HG03095 (cell line): ENCODE measurements around the gene MUC5B.

Experiments used
- ATAC-seq: cut with Tn5 transposase; IDR thresholded peaks from one replicate; pipeline ENCODE4 v1.9.1; 2021; ENCODE audit warnings: moderate library complexity; ENCODE audit not compliant: unreplicated experiment

Gene MUC5B

DNA sequence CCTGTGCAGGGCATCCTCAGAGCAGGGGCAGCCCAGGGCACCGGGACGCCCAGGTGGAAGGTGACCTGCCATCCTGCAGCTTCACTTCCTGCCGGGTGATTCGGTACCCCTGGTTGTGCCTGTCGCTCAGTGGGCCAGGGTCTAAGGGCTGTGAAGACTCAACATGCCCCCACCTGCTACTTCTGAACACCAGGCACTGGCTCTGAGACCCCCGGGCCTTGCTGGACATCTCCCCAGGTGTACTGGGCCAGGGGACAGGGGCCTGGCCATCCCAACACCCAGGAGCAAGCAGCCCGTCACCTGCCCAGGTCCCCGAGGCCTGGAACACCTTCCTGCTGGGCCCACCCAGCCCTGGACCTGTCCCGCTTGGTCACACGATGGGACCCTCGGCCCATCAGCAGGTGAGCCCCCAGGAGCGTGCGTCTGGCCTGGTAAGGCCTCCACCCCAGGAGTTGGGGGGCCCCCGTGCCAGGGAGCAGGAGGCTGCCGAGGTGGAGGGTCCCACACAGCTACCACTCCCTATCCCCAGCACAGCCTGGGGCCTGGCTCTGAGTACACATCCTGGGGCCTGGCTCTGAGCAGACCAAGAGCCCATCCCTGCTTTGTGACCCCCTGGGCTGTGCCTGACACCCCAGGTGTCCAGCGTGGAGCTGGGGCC, 3.9 kb upstream of the MUC5B start:
- no peak for ATAC-seq

DNA sequence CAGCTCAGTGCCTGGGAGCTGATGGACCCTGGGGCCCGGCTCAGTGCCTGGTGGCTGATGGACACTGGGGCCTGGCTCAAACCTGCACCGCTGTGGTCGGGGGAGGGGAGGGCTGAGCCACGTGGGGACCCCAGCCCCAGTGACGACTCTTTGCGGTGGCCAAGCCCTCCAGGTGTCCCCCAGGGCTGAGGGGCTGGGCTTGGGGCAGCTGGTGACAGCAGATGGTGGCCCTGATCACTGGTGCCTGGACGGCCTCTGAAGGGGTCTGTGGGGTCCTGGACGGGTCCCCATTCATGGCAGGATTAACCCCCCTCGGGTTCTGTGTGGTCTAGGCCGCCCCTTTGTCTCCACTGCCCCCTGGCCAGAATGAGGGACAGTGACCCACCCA, 3.4 kb upstream of the MUC5B start:
- ATAC-seq, result no peak

DNA sequence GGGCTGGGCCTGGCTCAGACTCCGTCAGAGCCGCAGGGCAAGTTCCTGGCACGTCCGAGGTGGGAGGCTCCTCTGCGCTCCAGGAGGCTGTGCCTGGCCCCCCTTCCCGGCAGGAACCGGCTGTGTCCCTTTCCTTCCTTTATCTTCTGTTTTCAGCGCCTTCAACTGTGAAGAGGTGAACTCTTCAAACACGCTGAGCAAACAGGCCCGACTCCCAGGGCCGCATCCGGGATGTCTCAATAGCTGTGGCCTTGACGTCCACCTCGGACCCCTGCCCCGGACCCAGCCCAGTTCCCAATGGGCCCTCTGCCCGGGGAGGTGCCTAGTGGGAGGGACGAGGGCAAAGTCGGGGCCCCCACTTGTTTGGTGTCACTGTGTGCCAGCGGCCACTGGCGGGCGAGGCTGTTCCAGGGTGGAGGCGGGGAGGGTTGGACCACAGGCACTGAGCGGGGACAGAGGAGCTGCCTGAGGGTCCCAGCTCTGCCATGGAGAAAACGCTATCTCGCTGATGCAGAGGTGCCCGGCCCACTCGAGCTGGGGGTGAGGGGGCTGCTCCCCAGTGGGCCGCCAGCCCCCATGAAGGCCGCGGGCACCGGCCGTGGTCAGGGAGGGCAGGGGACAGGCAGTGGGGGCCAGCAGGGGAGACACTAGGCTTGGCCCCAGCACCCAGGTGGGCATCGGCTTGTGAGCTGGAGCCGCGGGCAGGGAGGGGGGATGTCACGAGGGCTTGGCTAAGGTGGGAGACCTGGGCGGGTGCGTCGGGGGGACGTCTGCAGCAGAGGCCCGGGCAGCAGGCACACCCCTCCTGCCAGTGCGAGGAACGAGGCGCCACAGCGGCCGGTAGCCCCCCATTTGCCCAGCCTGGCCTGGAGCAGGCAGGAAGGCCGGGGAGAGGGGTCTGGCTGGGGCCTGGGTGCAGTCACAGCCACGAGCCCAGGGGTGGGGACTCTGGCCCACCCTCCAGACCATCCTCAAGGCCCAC, 2.7 kb upstream of the MUC5B start:
- ATAC-seq, result no peak

DNA sequence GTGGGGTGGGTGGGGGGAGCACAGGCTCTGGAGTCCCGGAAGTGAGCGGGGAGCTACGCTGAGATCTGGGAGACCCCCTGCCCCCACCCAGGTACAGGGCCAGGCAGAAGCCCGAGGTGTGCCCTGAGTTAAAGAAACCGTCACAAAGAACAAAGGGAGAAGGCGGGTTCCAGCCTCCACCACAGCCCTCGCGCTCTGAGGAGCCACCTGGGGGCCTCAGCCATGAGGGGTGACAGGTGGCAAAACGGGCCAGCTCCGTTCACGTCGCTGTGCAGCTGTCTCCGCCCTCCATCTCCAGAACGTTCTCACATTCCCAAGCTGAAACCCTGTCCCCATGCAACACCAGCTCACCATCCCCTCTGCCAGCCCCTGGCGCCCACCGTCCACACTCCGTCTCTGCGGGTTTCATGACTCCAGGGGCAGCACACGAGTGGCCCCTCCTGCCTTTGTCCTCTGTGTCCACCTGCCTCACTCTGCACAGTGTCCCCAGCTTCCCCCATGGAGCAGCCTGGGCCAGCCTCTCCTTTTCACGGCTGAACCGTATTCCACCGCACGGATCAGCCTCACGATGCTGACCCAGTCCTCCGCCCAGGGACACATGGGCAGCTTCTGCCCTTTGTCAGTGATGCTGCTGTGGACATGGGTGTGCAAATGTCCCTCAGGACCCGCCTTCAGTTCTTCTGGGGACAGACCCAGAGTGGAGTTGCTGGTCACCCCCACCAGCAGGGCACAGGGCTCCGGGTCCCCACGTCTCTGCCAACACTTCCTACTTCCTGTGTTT, 1.7 kb upstream of the MUC5B start:
- ATAC-seq, result no peak

DNA sequence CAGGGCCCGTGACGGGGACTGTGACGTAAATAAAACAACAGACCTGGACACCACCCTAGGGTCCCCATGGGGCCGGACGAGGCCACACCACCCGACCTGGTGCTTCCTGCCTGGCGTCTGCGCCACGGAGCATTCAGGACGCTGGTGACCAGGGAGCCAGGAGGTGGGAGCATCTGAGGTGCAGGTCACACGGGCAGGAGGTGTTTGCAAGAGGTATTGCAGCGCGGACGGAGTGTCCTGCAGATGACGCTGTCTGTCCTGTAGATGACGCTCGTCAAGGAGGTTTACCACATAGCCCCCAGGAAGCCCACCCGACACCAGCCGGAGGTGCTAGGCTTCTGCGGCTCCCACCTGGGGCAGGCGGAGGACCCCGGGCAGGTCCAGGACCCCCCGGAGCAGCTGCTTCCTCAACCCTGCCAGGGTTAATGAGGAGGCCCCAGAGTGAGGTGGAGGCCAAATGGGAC, 986 bp upstream of the MUC5B start:
- no peak for ATAC-seq

DNA sequence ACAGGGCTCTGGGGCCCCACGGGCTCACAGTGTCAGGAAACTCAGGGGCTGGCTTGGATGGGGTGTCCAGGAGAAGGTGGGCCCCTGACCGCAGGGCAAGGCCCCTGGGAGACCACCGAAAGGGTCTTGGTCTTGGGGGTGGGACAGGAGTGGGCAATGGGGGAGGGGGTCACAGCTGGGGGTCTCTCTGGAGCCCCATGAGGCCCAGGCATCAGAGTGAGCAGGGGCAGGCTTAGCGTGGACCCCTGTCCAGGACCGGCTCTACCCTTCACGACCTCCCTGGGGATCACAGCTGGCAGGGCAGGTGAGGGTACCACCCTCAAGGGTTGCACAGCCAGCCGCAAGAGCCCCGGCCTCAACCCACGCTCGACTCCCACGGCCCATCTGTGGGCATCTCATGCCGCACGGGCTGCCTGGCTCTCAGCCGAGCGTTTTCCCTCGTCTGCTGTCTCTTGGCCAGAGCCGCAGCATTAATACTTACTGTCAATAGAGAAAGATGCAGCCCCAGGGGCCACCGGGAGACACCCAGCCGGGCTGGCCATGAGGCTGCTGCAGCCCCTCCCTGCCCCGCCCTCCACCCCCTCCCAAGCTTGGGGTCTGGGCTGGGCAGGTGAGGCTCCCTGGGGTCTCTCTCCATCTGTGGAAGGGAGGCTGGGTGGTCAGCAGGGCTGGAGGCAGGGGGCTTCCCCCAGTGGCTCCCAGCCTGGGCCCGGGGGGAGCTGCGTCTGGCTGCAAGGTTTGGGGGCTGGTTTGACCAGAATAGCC, 662 bp downstream of the MUC5B start:
- no peak for ATAC-seq

DNA sequence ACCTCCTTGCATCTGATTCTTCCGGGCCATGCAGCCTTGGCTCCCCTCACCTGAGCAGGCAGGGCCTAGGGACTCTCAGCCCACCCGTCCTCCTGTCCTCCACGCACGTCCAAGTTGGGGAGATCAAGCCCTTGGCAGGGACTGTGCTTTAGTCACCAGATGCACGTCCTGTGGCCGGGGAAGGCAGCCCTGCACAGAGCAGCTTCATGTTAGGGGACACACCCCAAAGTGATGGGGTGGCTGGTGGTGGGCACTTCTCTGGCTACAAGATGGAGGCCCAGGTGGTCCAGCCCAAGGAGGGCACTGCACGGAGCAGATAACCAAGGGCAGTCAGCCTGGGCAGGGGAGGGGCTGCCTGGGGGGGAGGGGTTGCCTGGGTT, 1.2 kb downstream of the MUC5B start:
- ATAC-seq, result no peak

DNA sequence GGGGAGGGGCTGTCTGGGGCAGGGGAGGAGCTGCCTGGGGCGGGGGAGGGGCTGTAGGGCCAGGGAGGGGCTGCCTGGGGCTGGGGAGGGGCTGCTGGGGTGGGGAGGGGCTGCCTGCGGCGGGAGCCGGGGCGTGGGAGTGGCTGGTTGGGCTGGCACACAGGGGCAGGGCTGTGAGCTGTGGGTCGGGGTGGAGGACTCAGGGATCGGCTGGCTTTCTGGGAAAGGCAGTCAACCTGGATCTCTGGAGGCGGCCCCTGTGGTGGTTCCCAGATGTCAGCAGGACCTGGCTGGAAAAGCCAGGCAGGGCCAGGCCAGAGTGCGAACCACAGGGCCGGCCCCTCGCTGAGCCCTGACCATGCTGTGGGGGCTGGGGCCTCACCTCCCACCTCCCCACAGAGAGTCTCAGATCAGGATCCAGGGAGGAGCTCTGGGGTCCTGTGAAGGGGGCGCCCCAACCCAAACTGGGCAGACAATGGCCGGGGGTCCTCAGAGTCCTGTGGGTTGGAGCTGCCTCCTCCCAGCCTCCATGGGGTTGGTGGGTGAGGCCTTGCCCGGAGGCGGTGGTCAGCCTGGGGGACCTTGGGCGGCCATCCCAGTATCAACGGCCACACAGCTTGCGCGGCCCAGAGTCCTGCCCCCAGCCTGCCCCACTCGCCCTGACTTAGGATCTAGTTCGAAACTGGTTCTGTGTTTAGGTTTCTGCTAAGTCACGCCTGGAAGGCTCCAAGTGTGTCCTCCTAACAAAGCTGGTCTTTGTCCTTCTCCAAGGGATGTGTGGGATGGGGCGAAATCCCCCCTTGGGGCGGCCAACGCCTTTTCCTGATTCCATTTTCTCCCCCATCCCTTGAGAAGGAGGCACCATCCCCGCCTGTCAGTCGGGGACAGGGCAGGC, 1.9 kb downstream of the MUC5B start:
- ATAC-seq, result no peak

DNA sequence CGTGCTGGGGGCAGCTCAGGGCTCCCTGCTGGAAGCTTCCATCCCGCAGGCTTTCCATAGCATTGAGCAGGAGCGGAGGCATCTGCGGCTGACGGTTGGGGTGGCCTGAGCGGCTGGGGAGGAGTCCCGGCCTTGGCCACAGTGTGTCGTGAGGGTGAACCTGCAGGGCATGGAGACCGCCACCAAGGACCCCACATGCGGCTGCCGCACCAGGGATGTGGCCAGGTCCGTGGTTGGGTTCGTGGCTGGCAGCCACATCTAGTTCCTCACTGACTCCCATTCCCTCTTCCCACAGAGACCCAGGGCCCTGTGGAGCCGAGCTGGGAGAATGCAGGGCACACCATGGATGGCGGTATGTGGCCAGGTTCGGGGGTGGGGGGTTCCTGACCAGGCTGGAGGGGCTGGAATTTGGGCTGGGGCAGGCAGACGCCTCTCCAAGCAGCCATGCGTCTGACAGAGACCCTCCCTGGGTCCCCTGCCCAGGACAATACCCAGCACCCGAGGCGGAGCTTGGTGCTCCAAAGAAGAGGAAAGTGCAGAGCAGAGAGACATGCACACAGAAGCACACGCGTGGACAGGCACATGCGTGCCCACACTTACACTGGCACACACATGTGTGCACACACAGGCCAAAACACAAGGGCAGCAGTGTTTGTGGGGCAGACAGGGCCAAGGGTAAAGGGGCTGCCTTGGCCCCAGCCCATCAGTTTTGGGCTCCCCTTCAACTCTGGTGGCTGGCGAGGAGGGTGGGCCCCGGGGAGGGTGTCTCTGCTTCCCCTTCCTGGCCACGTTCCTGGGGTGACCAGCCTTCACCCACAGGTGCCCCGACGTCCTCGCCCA, 2.7 kb downstream of the MUC5B start:
- no peak for ATAC-seq

DNA sequence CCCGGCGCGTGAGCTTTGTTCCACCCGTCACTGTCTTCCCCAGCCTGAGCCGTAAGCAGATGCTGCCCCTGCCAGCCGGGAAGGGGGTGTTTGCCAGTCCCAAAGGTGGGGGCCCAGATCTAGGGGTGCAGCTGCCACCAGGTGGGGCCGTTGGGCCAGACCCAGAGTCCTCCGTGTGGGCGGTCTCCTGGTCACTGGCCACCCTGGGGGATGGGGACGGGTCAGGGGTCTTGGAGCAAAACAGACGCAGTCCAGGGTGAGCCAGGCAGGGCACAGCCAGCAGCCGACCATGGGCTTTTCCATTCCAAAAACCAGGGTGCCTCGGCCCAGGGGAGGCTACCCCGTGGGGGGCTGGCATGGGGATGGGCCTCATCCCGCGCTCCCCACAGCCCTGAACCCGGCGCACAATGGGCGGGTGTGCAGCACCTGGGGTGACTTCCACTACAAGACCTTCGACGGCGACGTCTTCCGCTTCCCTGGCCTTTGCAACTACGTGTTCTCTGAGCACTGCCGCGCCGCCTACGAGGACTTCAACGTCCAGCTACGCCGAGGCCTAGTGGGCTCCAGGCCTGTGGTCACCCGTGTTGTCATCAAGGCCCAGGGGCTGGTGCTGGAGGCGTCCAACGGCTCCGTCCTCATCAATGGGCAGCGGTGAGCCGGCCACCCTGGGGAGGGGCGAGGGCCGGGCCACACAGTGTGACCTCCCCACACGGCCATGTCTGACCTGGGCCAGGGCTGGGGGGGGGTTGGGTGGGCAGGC, 3.5 kb downstream of the MUC5B start:
- no peak for ATAC-seq

DNA sequence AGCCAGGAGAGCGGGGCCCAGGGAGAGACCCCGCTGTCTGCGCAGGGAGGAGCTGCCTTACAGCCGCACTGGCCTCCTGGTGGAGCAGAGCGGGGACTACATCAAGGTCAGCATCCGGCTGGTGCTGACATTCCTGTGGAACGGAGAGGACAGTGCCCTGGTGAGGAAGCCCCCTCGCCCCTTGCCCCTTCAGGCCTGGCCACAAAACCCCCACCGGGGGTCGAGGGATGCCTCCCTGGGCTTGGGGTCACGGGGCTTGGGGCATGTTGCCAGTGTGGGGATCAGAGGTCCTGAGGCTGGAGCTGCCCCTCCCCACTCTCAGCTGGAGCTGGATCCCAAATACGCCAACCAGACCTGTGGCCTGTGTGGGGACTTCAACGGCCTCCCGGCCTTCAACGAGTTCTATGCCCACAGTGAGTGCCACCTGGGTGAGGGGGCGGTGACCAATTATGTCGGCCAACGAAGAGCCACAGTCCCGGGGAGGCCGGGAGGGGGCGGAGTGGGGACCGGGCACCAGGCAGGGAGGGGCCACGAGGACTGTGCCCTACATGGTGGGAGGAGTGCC, 4.2 kb downstream of the MUC5B start:
- no peak for ATAC-seq

DNA sequence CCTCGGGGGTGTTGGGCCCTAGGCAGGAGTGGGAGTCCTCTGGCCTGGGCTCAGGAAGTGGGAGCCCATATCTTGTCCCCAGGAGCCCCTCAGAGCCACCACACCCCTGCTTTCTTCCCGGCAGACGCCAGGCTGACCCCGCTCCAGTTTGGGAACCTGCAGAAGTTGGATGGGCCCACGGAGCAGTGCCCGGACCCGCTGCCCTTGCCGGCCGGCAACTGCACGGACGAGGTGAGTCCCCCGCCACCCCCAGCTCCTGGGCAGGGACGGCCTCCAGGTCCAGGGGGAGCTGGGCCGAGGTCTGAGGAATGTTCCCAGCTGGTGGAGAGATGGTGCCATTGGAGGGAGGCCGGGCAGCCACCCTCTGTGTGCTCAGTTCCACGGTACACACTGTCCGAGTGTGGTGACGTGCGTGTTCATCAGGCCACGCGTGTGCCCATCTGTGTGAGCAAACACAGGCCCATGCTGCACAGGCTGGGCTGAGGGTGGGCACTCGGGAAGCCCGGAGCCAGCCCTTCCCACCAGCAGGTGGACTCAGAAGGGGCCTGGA, 4.8 kb downstream of the MUC5B start:
- no peak for ATAC-seq

DNA sequence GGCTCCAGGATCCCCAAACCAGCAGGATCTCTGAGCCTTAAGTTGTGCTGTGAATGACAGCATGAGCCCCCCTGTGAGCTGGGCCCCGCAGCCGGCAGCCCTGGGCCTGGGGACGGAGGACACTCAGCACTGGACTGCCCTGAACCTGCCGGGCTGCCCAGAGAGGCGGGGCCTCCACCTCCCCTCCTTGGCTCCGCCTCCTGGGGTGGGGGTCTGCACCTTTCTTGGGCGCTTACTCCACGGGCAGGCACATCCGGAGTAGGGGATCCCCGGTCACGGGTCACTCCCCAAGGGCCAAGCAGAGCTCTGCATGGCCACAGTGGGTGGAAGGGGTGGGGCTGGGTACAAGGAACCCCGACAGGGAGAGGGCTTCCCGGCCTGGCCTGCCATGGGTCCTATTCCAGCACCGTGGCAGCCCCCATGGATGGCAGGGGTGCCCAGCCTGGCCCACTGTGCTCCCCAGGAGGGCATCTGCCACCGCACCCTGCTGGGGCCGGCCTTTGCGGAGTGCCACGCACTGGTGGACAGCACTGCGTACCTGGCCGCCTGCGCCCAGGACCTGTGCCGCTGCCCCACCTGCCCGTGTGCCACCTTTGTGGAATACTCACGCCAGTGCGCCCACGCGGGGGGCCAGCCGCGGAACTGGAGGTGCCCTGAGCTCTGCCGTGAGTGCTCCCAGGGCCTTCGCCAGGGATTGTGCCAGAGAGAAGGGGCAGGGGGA, 5.4 kb downstream of the MUC5B start:
- no peak for ATAC-seq

DNA sequence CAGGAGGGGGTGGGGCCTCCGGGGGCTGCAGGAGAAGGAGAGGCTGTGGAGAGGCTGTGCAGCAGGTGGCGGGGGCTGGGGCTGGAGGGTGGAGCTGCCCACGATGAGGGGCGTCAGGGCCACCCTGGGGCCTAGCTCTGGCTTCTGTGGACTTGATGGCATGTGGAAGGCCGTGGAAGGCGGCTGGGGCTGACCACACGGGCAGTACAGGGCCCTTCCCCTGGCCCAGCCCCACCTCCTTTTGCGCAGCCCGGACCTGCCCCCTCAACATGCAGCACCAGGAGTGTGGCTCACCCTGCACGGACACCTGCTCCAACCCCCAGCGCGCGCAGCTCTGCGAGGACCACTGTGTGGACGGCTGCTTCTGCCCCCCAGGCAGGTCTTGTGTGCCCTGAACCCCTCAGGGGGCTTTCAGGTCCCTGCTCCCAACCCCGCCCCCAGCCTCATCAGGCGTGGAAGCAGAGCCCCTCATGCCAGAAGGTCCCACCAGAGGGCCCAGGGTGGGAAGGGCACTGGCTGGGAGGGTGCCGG, 6.1 kb downstream of the MUC5B start:
- no peak for ATAC-seq

DNA sequence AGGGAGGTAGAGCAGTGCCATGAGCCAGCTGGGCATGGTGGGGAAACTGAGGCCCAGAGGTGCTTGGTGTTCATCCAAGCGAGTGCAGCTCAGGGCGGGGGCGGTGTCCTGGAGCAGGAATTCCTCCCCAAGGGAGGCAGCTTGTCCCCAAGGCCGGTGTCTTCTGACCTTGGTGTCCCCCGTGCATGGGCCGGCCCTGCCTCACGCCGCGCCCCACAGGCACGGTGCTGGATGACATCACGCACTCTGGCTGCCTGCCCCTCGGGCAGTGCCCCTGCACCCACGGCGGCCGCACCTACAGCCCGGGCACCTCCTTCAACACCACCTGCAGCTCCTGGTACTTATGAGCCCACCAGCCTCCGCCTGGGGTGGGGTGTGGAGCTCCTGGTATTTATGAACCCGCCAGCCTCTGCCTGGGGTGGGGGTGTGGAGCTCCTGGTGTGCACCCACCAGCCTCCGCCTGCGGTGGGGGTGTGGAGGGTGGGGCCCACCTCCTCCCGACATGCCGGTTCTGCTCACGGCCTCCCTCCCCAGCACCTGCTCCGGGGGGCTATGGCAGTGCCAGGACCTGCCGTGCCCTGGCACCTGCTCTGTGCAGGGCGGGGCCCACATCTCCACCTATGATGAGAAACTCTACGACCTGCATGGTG, 6.7 kb downstream of the MUC5B start:
- no peak for ATAC-seq

DNA sequence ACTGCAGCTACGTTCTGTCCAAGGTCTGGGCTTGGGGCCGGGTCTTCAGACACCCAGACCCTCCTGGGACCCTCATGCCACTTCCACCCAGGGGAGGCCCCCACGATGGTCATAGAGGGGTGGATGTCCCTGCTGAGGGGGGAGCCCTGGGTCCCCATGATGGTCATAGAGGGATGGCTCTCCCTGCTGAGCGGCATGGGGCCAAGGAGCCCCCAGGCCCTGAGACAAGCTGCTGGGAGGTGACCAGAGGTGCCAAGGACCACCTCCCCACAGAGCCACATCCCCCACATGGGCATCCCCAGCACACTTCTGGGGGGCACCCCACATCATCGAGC, 7.2 kb downstream of the MUC5B start:
- no peak for ATAC-seq
